Astrocyte (in vitro differentiated cells and primary cell): Measurements from ENCODE around the gene GXYLT1. TPM values are rescaled to one million over a fixed set of nuclear protein-coding genes. Genes with fewer than 3 reads are reported as not detected.

Source experiments
- DNase-seq: peaks from one replicate; pipeline ENCODE4 v3.0.0-alpha.2; 2010; ENCODE audit warnings: low read depth
- FAIRE-seq: peaks from 2 replicates; lab custom pipeline; 2011; peaks lifted over from hg19 to GRCh38; lab: Jason Lieb, UNC
- H2AFZ ChIP-seq: 2 replicates; pipeline ENCODE4 v1.6.0; 2012; ENCODE audit warnings: low read depth, low read length, inconsistent platforms
- H3K27ac ChIP-seq: 2 replicates; pipeline ENCODE4 v1.5.1; 2011; ENCODE audit warnings: low read depth, low read length, inconsistent platforms
- H3K27me3 ChIP-seq: 2 replicates; pipeline ENCODE4 v1.6.0; 2011; ENCODE audit warnings: low read length, inconsistent platforms; ENCODE audit not compliant: insufficient read depth
- H3K36me3 ChIP-seq: 2 replicates; pipeline ENCODE4 v1.5.1; 2011; ENCODE audit warnings: low read length, inconsistent platforms; ENCODE audit not compliant: insufficient read depth
- H3K4me1 ChIP-seq: 2 replicates; pipeline ENCODE4 v1.5.1; 2011; ENCODE audit warnings: low read length, inconsistent platforms; ENCODE audit not compliant: insufficient read depth
- H3K4me2 ChIP-seq: 2 replicates; pipeline ENCODE4 v1.6.0; 2012; ENCODE audit warnings: low read length, inconsistent platforms
- H3K4me3 ChIP-seq: 2 replicates; pipeline ENCODE4 v1.5.1; 2011; ENCODE audit warnings: low read depth, mild to moderate bottlenecking, low read length, inconsistent platforms; ENCODE audit not compliant: insufficient read depth
- H3K79me2 ChIP-seq: 2 replicates; pipeline ENCODE4 v1.6.0; 2012; ENCODE audit warnings: mild to moderate bottlenecking, low read length, inconsistent platforms; ENCODE audit not compliant: insufficient read depth
- H3K9ac ChIP-seq: 2 replicates; pipeline ENCODE4 v1.6.0; 2012; ENCODE audit warnings: mild to moderate bottlenecking, low read length, inconsistent platforms
- H3K9me3 ChIP-seq: 2 replicates; pipeline ENCODE4 v1.5.1; 2012; ENCODE audit warnings: low read depth, mild to moderate bottlenecking, low read length, inconsistent platforms; ENCODE audit not compliant: insufficient read depth
- H4K20me1 ChIP-seq: 2 replicates; pipeline ENCODE4 v1.6.0; 2012; ENCODE audit warnings: low read length, inconsistent platforms; ENCODE audit not compliant: insufficient read depth
- H3K27ac Mint-ChIP-seq: one replicate; pipeline ENCODE4 v1.8.0; 2021; ENCODE audit warnings: mild to moderate bottlenecking, mixed read lengths; ENCODE audit not compliant: unreplicated experiment
- H3K27me3 Mint-ChIP-seq: one replicate; pipeline ENCODE4 v1.8.0; 2021; ENCODE audit warnings: low read depth, mixed read lengths; ENCODE audit not compliant: unreplicated experiment
- H3K36me3 Mint-ChIP-seq: one replicate; pipeline ENCODE4 v1.8.0; 2021; ENCODE audit warnings: low read depth, mixed read lengths; ENCODE audit not compliant: unreplicated experiment
- H3K4me1 Mint-ChIP-seq: one replicate; pipeline ENCODE4 v1.8.0; 2021; ENCODE audit warnings: low read depth, mixed read lengths; ENCODE audit not compliant: unreplicated experiment
- H3K4me3 Mint-ChIP-seq: one replicate; pipeline ENCODE4 v1.8.0; 2021; ENCODE audit warnings: mild to moderate bottlenecking, moderate library complexity, mixed read lengths; ENCODE audit not compliant: unreplicated experiment
- H3K9me3 Mint-ChIP-seq: one replicate; pipeline ENCODE4 v1.8.0; 2021; ENCODE audit warnings: mild to moderate bottlenecking, mixed read lengths; ENCODE audit not compliant: unreplicated experiment
- CTCF ChIP-seq: IDR thresholded peaks from 2 replicates; pipeline ENCODE4 v1.5.1; 2011; ENCODE audit warnings: low read depth, mild to moderate bottlenecking, inconsistent platforms, low read length, moderate library complexity; ENCODE audit not compliant: insufficient read depth
- EZH2 ChIP-seq: IDR thresholded peaks from 2 replicates; pipeline ENCODE4 v1.6.1; 2012; ENCODE audit warnings: mild to moderate bottlenecking, low read length, inconsistent platforms; ENCODE audit not compliant: insufficient read depth
- total RNA-seq: library from RNA; stranded (reverse); gene quantifications from 2 replicates; pipeline ENCODE4 v1.2.1, GENCODE V29; 2021

The GXYLT1 gene
- total RNA-seq, 1 donor from 2014 or later: 23.1 TPM

- peaks cover 2% of the 10 kb centered on the region for H3K36me3 ChIP-seq
- H3K4me3 ChIP-seq: no peak overlapping the region
- H3K79me2 ChIP-seq: peaks cover 5% of the 10 kb centered on the region
- H4K20me1 ChIP-seq: peaks cover 5% of the 10 kb centered on the region
- DNase-seq (no peak), FAIRE-seq (no peak)
- Mint-ChIP-seq H3K27ac (no peak overlapping the region), H3K27me3 (no peaks in the 10 kb centered on the region), H3K9me3 (peaks cover 2% of the 10 kb centered on the region), H3K4me3 (no peak overlapping the region), H3K36me3 (peaks cover 19% of the 10 kb centered on the region), H3K4me1 (peaks cover 11% of the 10 kb centered on the region)
- no peak overlapping the region for H3K4me2 ChIP-seq
- no peaks in the 10 kb centered on the region for H3K27me3 ChIP-seq
- TF ChIP-seq CTCF: no peak
- no peak for TF ChIP-seq EZH2
- H2AFZ ChIP-seq: no peak overlapping the region
- H3K9ac ChIP-seq: no peak overlapping the region
- H3K27ac ChIP-seq: no peak overlapping the region
- H3K4me1 ChIP-seq: no peaks in the 10 kb centered on the region
- no peaks in the 10 kb centered on the region for H3K9me3 ChIP-seq
Observed at GRCh38 chr12:42178101-42178500, 33.4 kb upstream of the GXYLT1 start.

- H3K4me3 ChIP-seq: no peak overlapping the region
- FAIRE-seq: no peak
Observed at GRCh38 chr12:42174978-42175377, 30.3 kb upstream of the GXYLT1 start.

More at GRCh38 chr12:42174978-42175377, 30.3 kb upstream of the GXYLT1 start:
- peaks cover 21% of the 10 kb centered on the region for H3K36me3 Mint-ChIP-seq
- DNase-seq: no peak
- no peak overlapping the region for H2AFZ ChIP-seq
- H3K27ac Mint-ChIP-seq: no peak overlapping the region
- peaks cover 5% of the 10 kb centered on the region for H4K20me1 ChIP-seq
- H3K4me1 ChIP-seq: no peaks in the 10 kb centered on the region
- no peak overlapping the region for H3K9ac ChIP-seq
- H3K79me2 ChIP-seq: peaks cover 6% of the 10 kb centered on the region
- no peak overlapping the region for H3K4me2 ChIP-seq
- peaks cover 3% of the 10 kb centered on the region for H3K9me3 Mint-ChIP-seq
- H3K27ac ChIP-seq: no peak overlapping the region
- H3K9me3 ChIP-seq: no peaks in the 10 kb centered on the region
- H3K4me3 Mint-ChIP-seq: no peak overlapping the region
- no peaks in the 10 kb centered on the region for H3K27me3 Mint-ChIP-seq
- H3K27me3 ChIP-seq: no peaks in the 10 kb centered on the region
- TF ChIP-seq EZH2 (no peak), CTCF (no peak)
- peaks cover 7% of the 10 kb centered on the region for H3K4me1 Mint-ChIP-seq
- peaks cover 2% of the 10 kb centered on the region for H3K36me3 ChIP-seq
